ENCODE measurements around the gene NEURL4.
"Not testable (repeated sequence)": the region's sequence is repeated elsewhere in the genome, so short reads cannot be mapped to it uniquely, and the experiment has no call there.

Gene NEURL4

GRCh38 chr17:7334938-7335538 lies 5.9 kb upstream of the NEURL4 start:
- peaks cover 14% of the 10 kb centered on the region for H3K36me3 Mint-ChIP-seq
- peak overlapping the region; percentile 92 for H3K4me3 Mint-ChIP-seq
- no peak for ATAC-seq
- peaks cover 78% of the 10 kb centered on the region for H3K4me1 Mint-ChIP-seq
- H3K27ac Mint-ChIP-seq: peak overlapping the region; percentile 85
- no peaks in the 10 kb centered on the region for H3K9me3 Mint-ChIP-seq
- no peaks in the 10 kb centered on the region for H3K27me3 Mint-ChIP-seq

DNA sequence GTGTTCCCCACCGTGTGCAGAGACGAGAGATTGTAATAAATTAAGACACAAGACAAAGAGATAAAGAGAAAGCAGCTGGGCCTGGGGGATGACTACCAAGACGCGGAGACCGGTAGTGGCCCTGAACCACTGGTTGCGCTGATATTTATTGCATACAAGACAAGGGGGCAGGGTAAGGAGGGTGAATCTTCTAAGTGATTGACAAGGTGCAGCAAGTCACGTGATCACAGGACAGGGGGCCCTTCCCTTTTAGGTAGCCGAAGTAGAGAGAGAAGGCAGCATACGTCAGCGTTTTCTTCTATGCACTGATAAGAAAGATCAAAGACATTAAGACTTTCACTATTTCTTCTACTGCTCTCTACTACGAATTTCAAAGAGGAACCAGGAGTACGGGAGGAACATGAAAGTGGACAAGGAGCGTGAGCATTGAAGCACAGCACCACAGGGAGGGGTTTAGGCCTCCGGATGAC lies 3.5 kb upstream of the NEURL4 start:
- Mint-ChIP-seq H3K36me3 (peaks cover 13% of the 10 kb centered on the region), H3K4me1 (peaks cover 83% of the 10 kb centered on the region), H3K27ac (peak overlapping the region; percentile 99), H3K4me3 (peak overlapping the region; percentile 74)
- not testable (repeated sequence) for ATAC-seq, H3K9me3 Mint-ChIP-seq, H3K27me3 Mint-ChIP-seq

- Mint-ChIP-seq H3K4me3 (peak overlapping the region; percentile 74), H3K27me3 (no peaks in the 10 kb centered on the region), H3K9me3 (no peaks in the 10 kb centered on the region), H3K36me3 (peaks cover 9% of the 10 kb centered on the region), H3K27ac (peak overlapping the region; percentile 99), H3K4me1 (peaks cover 83% of the 10 kb centered on the region)
- no peak for ATAC-seq
Observed at GRCh38 chr17:7332111-7332510, 3.0 kb upstream of the NEURL4 start.

DNA sequence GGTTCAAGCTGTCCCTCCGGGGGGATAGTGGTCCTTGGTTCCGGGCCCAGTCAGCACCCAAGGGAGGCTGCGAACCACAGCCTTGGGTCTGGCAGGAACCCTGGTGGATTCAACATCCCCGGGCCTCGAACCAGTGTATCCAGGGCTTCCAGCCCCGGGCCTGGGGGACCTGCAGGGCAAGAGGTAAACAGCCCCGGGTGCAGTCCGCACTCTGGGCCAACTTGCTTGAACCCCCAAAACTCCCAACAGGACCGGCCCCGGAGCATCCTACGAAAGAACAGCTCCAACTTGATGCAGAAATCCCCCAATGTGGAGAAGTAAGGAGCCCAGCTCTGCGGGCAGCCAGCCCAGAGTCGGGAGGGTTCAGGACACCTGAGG lies 1.5 kb upstream of the NEURL4 start:
- ATAC-seq: no peak
- Mint-ChIP-seq H3K9me3 (no peaks in the 10 kb centered on the region), H3K4me3 (peak overlapping the region; percentile 99), H3K4me1 (peaks cover 77% of the 10 kb centered on the region), H3K27me3 (no peaks in the 10 kb centered on the region), H3K27ac (peak overlapping the region; percentile 99), H3K36me3 (peaks cover 6% of the 10 kb centered on the region)

DNA sequence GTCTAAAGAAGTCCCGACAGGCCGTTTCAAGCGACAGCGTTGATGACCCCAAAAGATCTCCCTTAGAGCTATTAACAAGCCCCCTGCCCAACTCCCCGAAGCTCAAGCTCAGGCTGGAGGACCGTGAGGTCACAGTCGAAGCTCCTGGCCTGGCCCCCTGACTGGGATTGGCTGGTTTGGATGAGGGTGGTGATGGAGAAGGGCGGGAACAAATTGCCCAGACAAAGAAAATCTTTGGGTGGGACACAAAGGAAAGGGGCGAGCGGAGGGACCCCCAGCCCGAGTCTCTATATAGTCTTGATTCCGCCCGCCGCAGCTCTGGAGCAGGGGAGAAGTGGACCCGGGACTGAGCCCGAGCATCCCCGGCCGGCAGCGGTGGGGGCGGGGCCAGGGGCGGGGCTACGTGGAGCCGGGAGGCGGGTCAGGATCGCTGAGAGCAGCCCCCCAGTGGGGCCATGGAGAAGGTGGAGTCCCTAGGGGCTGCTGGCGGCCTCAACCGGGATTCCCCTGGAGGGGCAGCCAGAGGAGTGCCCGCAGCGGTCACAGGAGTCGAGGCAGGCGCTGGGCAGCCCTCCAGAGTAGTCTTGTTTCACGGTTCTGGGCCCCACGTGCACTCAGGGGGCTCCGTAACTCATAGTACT lies 982 bp upstream of the NEURL4 start:
- peak overlapping the region; percentile 99 for H3K27ac Mint-ChIP-seq
- no peaks in the 10 kb centered on the region for H3K9me3 Mint-ChIP-seq
- peak overlapping the region; percentile 99 for H3K4me3 Mint-ChIP-seq
- H3K27me3 Mint-ChIP-seq: no peaks in the 10 kb centered on the region
- H3K36me3 Mint-ChIP-seq: peaks cover 8% of the 10 kb centered on the region
- peaks cover 72% of the 10 kb centered on the region for H3K4me1 Mint-ChIP-seq
- peak; percentile 77 for ATAC-seq

GRCh38 chr17:7329374-7329996 lies 350 bp upstream of the NEURL4 start:
- H3K9me3 Mint-ChIP-seq: no peaks in the 10 kb centered on the region
- H3K27ac Mint-ChIP-seq: peak overlapping the region; percentile 99
- H3K4me3 Mint-ChIP-seq: peak overlapping the region; percentile 99
- no peaks in the 10 kb centered on the region for H3K27me3 Mint-ChIP-seq
- peak; percentile 81 for ATAC-seq
- H3K36me3 Mint-ChIP-seq: peaks cover 14% of the 10 kb centered on the region
- peaks cover 67% of the 10 kb centered on the region for H3K4me1 Mint-ChIP-seq

DNA sequence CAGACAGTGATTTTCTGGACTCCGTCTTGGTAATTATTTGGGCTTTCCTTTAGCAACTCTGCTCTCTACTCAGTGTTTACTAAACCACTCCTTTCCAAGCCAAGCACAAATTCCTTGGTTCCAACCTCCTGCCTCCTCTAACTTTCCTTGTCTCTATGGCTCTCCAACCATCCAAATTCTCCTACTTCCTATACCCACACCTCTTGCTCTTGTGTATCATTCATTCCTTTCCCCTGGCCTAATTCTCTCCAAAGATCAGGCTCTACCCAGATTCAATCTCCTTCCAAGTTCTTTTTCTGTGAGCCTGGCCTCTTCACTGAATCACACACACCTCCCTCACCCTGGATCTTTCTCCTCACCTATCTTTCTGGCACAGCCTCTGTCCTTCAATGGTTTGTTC lies 1.1 kb downstream of the NEURL4 start:
- no peaks in the 10 kb centered on the region for H3K27me3 Mint-ChIP-seq
- ATAC-seq: no peak
- H3K36me3 Mint-ChIP-seq: peaks cover 20% of the 10 kb centered on the region
- peak overlapping the region; percentile 99 for H3K27ac Mint-ChIP-seq
- peak overlapping the region; percentile 99 for H3K4me3 Mint-ChIP-seq
- peaks cover 59% of the 10 kb centered on the region for H3K4me1 Mint-ChIP-seq
- H3K9me3 Mint-ChIP-seq: no peaks in the 10 kb centered on the region

DNA sequence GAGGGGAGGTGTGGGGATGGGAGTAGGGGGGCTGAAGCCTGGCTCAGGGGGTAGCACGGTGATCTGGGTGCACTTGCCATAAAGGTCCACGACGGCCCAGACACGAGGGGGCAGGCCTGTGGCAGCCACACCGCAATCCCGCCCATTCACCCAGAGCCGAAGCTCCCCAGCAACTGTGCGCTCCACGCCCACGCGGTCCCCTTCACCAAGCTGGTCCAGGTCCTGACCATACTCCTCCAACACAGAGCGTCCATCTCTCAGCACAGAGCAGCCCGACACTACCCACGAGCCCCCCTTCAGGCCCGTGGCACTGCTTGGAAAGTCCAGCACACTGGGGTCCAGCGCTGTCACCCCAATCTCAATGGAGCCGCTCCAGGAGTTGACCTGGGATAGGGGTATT lies 1.6 kb downstream of the NEURL4 start:
- H3K4me3 Mint-ChIP-seq: peak overlapping the region; percentile 99

DNA sequence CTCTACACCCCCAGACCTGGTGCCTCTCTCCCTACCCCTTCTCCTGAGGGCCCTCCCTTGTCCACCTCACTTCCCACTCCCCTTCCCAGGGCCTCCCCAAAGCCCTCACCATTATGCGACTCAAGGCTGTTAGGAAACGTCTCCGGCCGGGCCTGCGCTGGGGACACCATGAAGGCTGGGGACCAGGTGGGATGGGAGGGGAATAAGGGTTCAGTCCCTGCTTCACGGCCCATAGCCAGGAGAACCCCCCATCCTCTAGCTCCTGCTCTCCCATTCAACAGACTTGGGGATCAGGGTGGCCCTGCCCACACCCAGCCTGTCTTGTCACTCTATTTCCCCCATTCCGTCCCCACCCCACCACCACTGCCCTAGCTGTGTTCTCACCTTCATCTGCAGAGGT lies 2.1 kb downstream of the NEURL4 start:
- no peak for ATAC-seq
- Mint-ChIP-seq H3K36me3 (peaks cover 26% of the 10 kb centered on the region), H3K27ac (peak overlapping the region; percentile 99), H3K4me3 (no peak overlapping the region), H3K9me3 (no peaks in the 10 kb centered on the region), H3K27me3 (no peaks in the 10 kb centered on the region), H3K4me1 (peaks cover 50% of the 10 kb centered on the region)

More for the DNA sequence above, 1.6 kb downstream of the NEURL4 start:
- H3K27ac Mint-ChIP-seq: peak overlapping the region; percentile 99
- H3K9me3 Mint-ChIP-seq: no peaks in the 10 kb centered on the region
- H3K4me1 Mint-ChIP-seq: peaks cover 55% of the 10 kb centered on the region
- no peaks in the 10 kb centered on the region for H3K27me3 Mint-ChIP-seq
- no peak for ATAC-seq
- H3K36me3 Mint-ChIP-seq: peaks cover 21% of the 10 kb centered on the region

DNA sequence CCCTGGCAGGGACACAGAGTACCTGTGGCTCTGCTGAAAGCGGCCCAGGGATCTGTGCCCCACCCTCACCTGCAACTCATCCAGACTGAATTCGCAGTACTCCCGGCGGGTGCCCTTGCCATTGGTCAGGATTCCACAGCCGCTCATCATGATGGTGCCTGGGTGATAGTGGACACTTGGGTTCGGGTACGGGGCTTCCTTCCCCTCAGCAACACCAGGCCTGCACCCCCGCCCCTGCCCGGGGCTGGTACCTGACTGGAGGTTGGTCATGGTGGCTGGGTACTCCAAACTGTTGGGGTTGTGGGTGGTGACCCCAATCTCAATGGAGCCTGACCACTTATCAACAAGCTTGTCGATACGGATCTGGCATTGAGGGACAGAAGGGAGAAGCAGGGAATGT lies 2.9 kb downstream of the NEURL4 start:
- H3K27me3 Mint-ChIP-seq: no peaks in the 10 kb centered on the region
- H3K4me3 Mint-ChIP-seq: no peak overlapping the region
- no peak for ATAC-seq
- peaks cover 45% of the 10 kb centered on the region for H3K4me1 Mint-ChIP-seq
- H3K27ac Mint-ChIP-seq: no peak overlapping the region
- H3K36me3 Mint-ChIP-seq: peaks cover 35% of the 10 kb centered on the region
- H3K9me3 Mint-ChIP-seq: no peaks in the 10 kb centered on the region

GRCh38 chr17:7325031-7325528 lies 4.1 kb downstream of the NEURL4 start:
- no peak overlapping the region for H3K27ac Mint-ChIP-seq

GRCh38 chr17:7324438-7324779 lies 4.7 kb downstream of the NEURL4 start:
- Mint-ChIP-seq H3K27ac (no peak overlapping the region), H3K4me3 (no peak overlapping the region), H3K27me3 (no peaks in the 10 kb centered on the region), H3K9me3 (no peaks in the 10 kb centered on the region), H3K4me1 (peaks cover 30% of the 10 kb centered on the region), H3K36me3 (peaks cover 39% of the 10 kb centered on the region)
- no peak for ATAC-seq

More at GRCh38 chr17:7325031-7325528, 4.1 kb downstream of the NEURL4 start:
- peaks cover 34% of the 10 kb centered on the region for H3K4me1 Mint-ChIP-seq
- no peak for ATAC-seq
- no peaks in the 10 kb centered on the region for H3K9me3 Mint-ChIP-seq
- H3K4me3 Mint-ChIP-seq: no peak overlapping the region
- peaks cover 39% of the 10 kb centered on the region for H3K36me3 Mint-ChIP-seq
- no peaks in the 10 kb centered on the region for H3K27me3 Mint-ChIP-seq

GRCh38 chr17:7323731-7324437 lies 5.3 kb downstream of the NEURL4 start:
- H3K27ac Mint-ChIP-seq: no peak overlapping the region

GRCh38 chr17:7322520-7323194 lies 6.5 kb downstream of the NEURL4 start:
- Mint-ChIP-seq H3K36me3 (peaks cover 47% of the 10 kb centered on the region), H3K4me1 (peaks cover 16% of the 10 kb centered on the region), H3K9me3 (no peaks in the 10 kb centered on the region), H3K4me3 (no peak overlapping the region), H3K27ac (no peak overlapping the region), H3K27me3 (no peaks in the 10 kb centered on the region)
- ATAC-seq: no peak

More at GRCh38 chr17:7323731-7324437, 5.3 kb downstream of the NEURL4 start:
- Mint-ChIP-seq H3K4me1 (peaks cover 28% of the 10 kb centered on the region), H3K36me3 (peaks cover 40% of the 10 kb centered on the region), H3K27me3 (no peaks in the 10 kb centered on the region), H3K4me3 (no peak overlapping the region), H3K9me3 (no peaks in the 10 kb centered on the region)
- peak; percentile 49 for ATAC-seq

DNA sequence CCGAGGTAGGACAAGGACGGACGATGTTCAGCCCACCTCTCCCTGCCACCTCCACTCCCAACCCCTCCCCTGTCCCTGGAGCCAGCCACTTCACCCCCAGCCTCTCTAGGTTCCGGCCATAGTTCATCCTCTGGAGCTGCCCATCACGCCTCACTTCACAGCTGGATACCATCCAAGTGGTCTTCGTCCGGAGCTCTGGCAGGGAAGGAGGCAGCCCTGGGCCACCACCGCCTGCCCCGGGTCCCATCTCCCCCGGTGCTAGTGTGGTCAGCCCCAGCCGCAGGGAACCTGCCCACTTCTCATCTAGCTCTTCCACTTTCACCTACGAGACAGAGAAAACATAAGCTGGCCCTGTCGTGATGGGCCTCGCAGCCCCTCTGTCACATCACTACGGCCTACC lies 7.7 kb downstream of the NEURL4 start:
- Mint-ChIP-seq H3K27ac (no peak overlapping the region), H3K27me3 (no peaks in the 10 kb centered on the region), H3K36me3 (peaks cover 57% of the 10 kb centered on the region), H3K9me3 (no peaks in the 10 kb centered on the region), H3K4me1 (peaks cover 7% of the 10 kb centered on the region), H3K4me3 (no peak overlapping the region)
- ATAC-seq: no peak

Data from stimulated activated memory B cell treated with anti-CD40 and anti-IgM and Interleukin-4, amounts not matched to agents 10 μg/mL and 1 μg/mL and 100 μg/mL, for 72 hours (primary cell).